Natural killer cell (primary cell): ENCODE results near the gene SCGB3A1. TPM values are rescaled to one million over a fixed set of nuclear protein-coding genes. Genes with fewer than 3 reads are reported as not detected.

Source experiments
- ATAC-seq, 3 donors: fragments of 150-1000 bp in 2 of 3; fragments of 200-7000 bp in 1 of 3; cut with Tn5 transposase; 1 replicate in 1 of 3; 2 replicates in 2 of 3; pipeline ENCODE4 v1.10.0; 2021; ENCODE audit warnings: mild to moderate bottlenecking in 2 of 3, moderate library complexity in 2 of 3
- DNase-seq, 2 donors: peaks; one replicate each; pipeline versions ENCODE4 v3.0.0 to v3.0.0-alpha.2; 2013 to 2021; ENCODE audit warnings: mixed read lengths in 1 of 2
- H3K27ac ChIP-seq: one replicate; pipeline ENCODE4 v1.5.1; 2013; ENCODE audit warnings: mild to moderate bottlenecking, low read length
- H3K27me3 ChIP-seq: one replicate; pipeline ENCODE4 v1.6.1; 2013; ENCODE audit warnings: low read length; ENCODE audit not compliant: control insufficient read depth, insufficient read depth
- H3K36me3 ChIP-seq: one replicate; pipeline ENCODE4 v1.6.1; 2013; ENCODE audit warnings: low read length; ENCODE audit not compliant: control insufficient read depth, insufficient read depth
- H3K4me1 ChIP-seq: one replicate; pipeline ENCODE4 v1.6.1; 2013; ENCODE audit warnings: low read length; ENCODE audit not compliant: control insufficient read depth, insufficient read depth
- H3K4me3 ChIP-seq: one replicate; pipeline ENCODE4 v1.5.1; 2013; ENCODE audit warnings: low read length
- H3K9me3 ChIP-seq: one replicate; pipeline ENCODE4 v1.6.1; 2013; ENCODE audit warnings: low read length; ENCODE audit not compliant: control insufficient read depth, insufficient read depth
- H3K27ac Mint-ChIP-seq, 2 donors: one replicate each; pipeline ENCODE4 v1.8.0; 2022; ENCODE audit warnings: mild to moderate bottlenecking in 2 of 2, mixed read lengths in 2 of 2, moderate library complexity in 1 of 2
- H3K27me3 Mint-ChIP-seq, 2 donors: one replicate each; pipeline ENCODE4 v1.8.0; 2022; ENCODE audit warnings: low read depth in 2 of 2, mixed read lengths in 2 of 2
- H3K36me3 Mint-ChIP-seq: one replicate; pipeline ENCODE4 v1.8.0; 2022; ENCODE audit warnings: mixed read lengths
- H3K4me1 Mint-ChIP-seq, 2 donors: one replicate each; pipeline ENCODE4 v1.8.0; 2022; ENCODE audit warnings: mixed read lengths in 2 of 2
- H3K4me3 Mint-ChIP-seq: one replicate; pipeline ENCODE4 v1.8.0; 2022; ENCODE audit warnings: mild to moderate bottlenecking, moderate library complexity, mixed read lengths
- H3K9me3 Mint-ChIP-seq, 2 donors: one replicate each; pipeline ENCODE4 v1.8.0; 2022; ENCODE audit warnings: mixed read lengths in 2 of 2
- CTCF ChIP-seq: fragments of 200-600 bp; IDR thresholded peaks from one replicate; pipeline ENCODE4 v1.8.0; 2022; ENCODE audit warnings: antibody characterized with exemption
- WGBS: methylation state at CpG from one replicate; pipeline ENCODE4 v1.1.7; 2013; ENCODE audit warnings: missing lambda C conversion rate; ENCODE audit not compliant: insufficient coverage; 5-methylcytosine and 5-hydroxymethylcytosine counted together
- intact Hi-C: fragments of 100-400 bp; cut with micrococcal nuclease; formaldehyde crosslinking; loops from one replicate; pipeline ENCODE4 v1.14.2; 2022
- total RNA-seq, 4 donors: library from RNA; stranded (reverse); fragments of 120-200 nt in 1 of 4; gene quantifications; one replicate each; pipeline versions ENCODE4 v1.2.3 to v1.2.4, GENCODE V29; 2013 to 2022

The SCGB3A1 gene
- total RNA-seq, 3 donors from 2014 or later (not counting 1 experiment from before 2014, with no cell fraction given): not detected

GRCh38 chr5:180624587-180624986, 33.3 kb upstream of the SCGB3A1 start:
- Histone ChIP-seq H3K36me3 (no peaks in the 10 kb centered on the region), H3K4me1 (peaks cover 5% of the 10 kb centered on the region), H3K27ac (no peak overlapping the region), H3K4me3 (no peak overlapping the region), H3K9me3 (no peaks in the 10 kb centered on the region), H3K27me3 (no peaks in the 10 kb centered on the region)
- ATAC-seq (no peak), DNase-seq (no peak)
- no peak for TF ChIP-seq CTCF
- H3K27ac Mint-ChIP-seq: no peak overlapping the region
- no peak overlapping the region for H3K4me3 Mint-ChIP-seq
- H3K27me3 Mint-ChIP-seq: no peaks in the 10 kb centered on the region
- H3K36me3 Mint-ChIP-seq: no peaks in the 10 kb centered on the region
- H3K9me3 Mint-ChIP-seq: no peaks in the 10 kb centered on the region
- 80% methylated on average over 5 of the region's 5 CpGs for WGBS
- intact Hi-C loops: no loop called here
- H3K4me1 Mint-ChIP-seq: peaks cover 0 to 9% of the 10 kb centered on the region in 2 donors

- peaks cover 5% of the 10 kb centered on the region for H3K4me1 ChIP-seq
- H3K27ac Mint-ChIP-seq: no peak overlapping the region
- no peak overlapping the region for H3K27ac ChIP-seq
These were observed 32.5 kb upstream of the SCGB3A1 start for GRCh38 chr5:180623844-180624243.

GRCh38 chr5:180623411-180623834, 32.1 kb upstream of the SCGB3A1 start:
- Mint-ChIP-seq H3K4me3 (no peak overlapping the region), H3K36me3 (no peaks in the 10 kb centered on the region), H3K9me3 (no peaks in the 10 kb centered on the region), H3K27ac (no peak overlapping the region), H3K27me3 (no peaks in the 10 kb centered on the region), H3K4me1 (peaks cover 0 to 9% of the 10 kb centered on the region in 2 donors)
- DNase-seq (no peak), ATAC-seq (no peak)
- Histone ChIP-seq H3K27me3 (no peaks in the 10 kb centered on the region), H3K4me3 (no peak overlapping the region), H3K9me3 (no peaks in the 10 kb centered on the region), H3K4me1 (peaks cover 5% of the 10 kb centered on the region), H3K27ac (no peak overlapping the region), H3K36me3 (no peaks in the 10 kb centered on the region)
- intact Hi-C loops: no loop called here
- TF ChIP-seq CTCF: no peak
- 74% methylated on average over 10 of the region's 10 CpGs for WGBS

More at GRCh38 chr5:180623844-180624243, 32.5 kb upstream of the SCGB3A1 start:
- H3K9me3 ChIP-seq: no peaks in the 10 kb centered on the region
- 95% methylated on average over 12 of the region's 15 CpGs for WGBS
- no peak overlapping the region for H3K4me3 ChIP-seq
- DNase-seq: no peak
- H3K4me1 Mint-ChIP-seq: peaks cover 0 to 9% of the 10 kb centered on the region in 2 donors
- no peaks in the 10 kb centered on the region for H3K9me3 Mint-ChIP-seq
- no peaks in the 10 kb centered on the region for H3K27me3 ChIP-seq
- no peaks in the 10 kb centered on the region for H3K36me3 Mint-ChIP-seq
- H3K36me3 ChIP-seq: no peaks in the 10 kb centered on the region
- ATAC-seq: no peak
- H3K4me3 Mint-ChIP-seq: no peak overlapping the region
- no peaks in the 10 kb centered on the region for H3K27me3 Mint-ChIP-seq
- TF ChIP-seq CTCF: no peak
- intact Hi-C loops: no loop called here

- Histone ChIP-seq H3K27me3 (no peaks in the 10 kb centered on the region), H3K9me3 (no peaks in the 10 kb centered on the region), H3K4me3 (no peak overlapping the region), H3K27ac (no peak overlapping the region), H3K36me3 (no peaks in the 10 kb centered on the region), H3K4me1 (peaks cover 5% of the 10 kb centered on the region)
- no peak for ATAC-seq
- Mint-ChIP-seq H3K9me3 (no peaks in the 10 kb centered on the region), H3K4me1 (peaks cover 0 to 9% of the 10 kb centered on the region in 2 donors), H3K4me3 (no peak overlapping the region), H3K27me3 (no peaks in the 10 kb centered on the region), H3K36me3 (no peaks in the 10 kb centered on the region), H3K27ac (no peak overlapping the region)
- intact Hi-C loops: no loop called here
- no peak for DNase-seq
- no peak for TF ChIP-seq CTCF
- WGBS: 82% methylated on average over 5 of the region's 6 CpGs
These were observed 31.6 kb upstream of the SCGB3A1 start for GRCh38 chr5:180622910-180623309.
